ENCODE measurements around the gene GCN1. TPM values are rescaled to one million over a fixed set of nuclear protein-coding genes. Genes with fewer than 3 reads are reported as not detected.

The GCN1 gene
- total RNA-seq, 1 donor from 2014 or later: 114 TPM

GRCh38 chr12:120229487-120230325, 35.2 kb upstream of the GCN1 start:
- H3K27ac Mint-ChIP-seq (ENCODE audit: unreplicated experiment): peak overlapping the region; percentile 75
- no peak for DNase-seq (ENCODE audit: low read depth, low spot score)
- H3K27me3 Mint-ChIP-seq (ENCODE audit: low read depth): no peaks in the 10 kb centered on the region
- no peaks in the 10 kb centered on the region for H3K9me3 Mint-ChIP-seq
- peaks cover 79% of the 10 kb centered on the region for H3K4me1 Mint-ChIP-seq
- no peak for TF ChIP-seq CTCF (conservative IDR thresholded peaks at IDR 0.05)
- H3K36me3 Mint-ChIP-seq (ENCODE audit: low read depth): no peaks in the 10 kb centered on the region
- H3K4me3 Mint-ChIP-seq: no peak overlapping the region

GRCh38 chr12:120229071-120229486, 34.6 kb upstream of the GCN1 start:
- Mint-ChIP-seq H3K27ac (ENCODE audit: unreplicated experiment) (no peak overlapping the region), H3K9me3 (no peaks in the 10 kb centered on the region), H3K36me3 (ENCODE audit: low read depth) (no peaks in the 10 kb centered on the region), H3K27me3 (ENCODE audit: low read depth) (no peaks in the 10 kb centered on the region), H3K4me3 (no peak overlapping the region), H3K4me1 (peaks cover 74% of the 10 kb centered on the region)
- no peak for TF ChIP-seq CTCF (conservative IDR thresholded peaks at IDR 0.05)
- no peak for DNase-seq (ENCODE audit: low read depth, low spot score)

- peak; percentile 88 for DNase-seq (ENCODE audit: low read depth, low spot score)
- no peaks in the 10 kb centered on the region for H3K27me3 Mint-ChIP-seq (ENCODE audit: low read depth)
- H3K4me1 Mint-ChIP-seq: peaks cover 68% of the 10 kb centered on the region
- H3K9me3 Mint-ChIP-seq: no peaks in the 10 kb centered on the region
- TF ChIP-seq CTCF (conservative IDR thresholded peaks at IDR 0.05): peak; percentile 86
- H3K27ac Mint-ChIP-seq (ENCODE audit: unreplicated experiment): peak overlapping the region; percentile 89
- no peaks in the 10 kb centered on the region for H3K36me3 Mint-ChIP-seq (ENCODE audit: low read depth)
- H3K4me3 Mint-ChIP-seq: peak overlapping the region; percentile 65
Observed at GRCh38 chr12:120228291-120229070, 34.0 kb upstream of the GCN1 start.

- no peak for DNase-seq (ENCODE audit: low read depth, low spot score)
- peak overlapping the region; percentile 89 for H3K27ac Mint-ChIP-seq (ENCODE audit: unreplicated experiment)
- H3K9me3 Mint-ChIP-seq: no peaks in the 10 kb centered on the region
- TF ChIP-seq CTCF (conservative IDR thresholded peaks at IDR 0.05): no peak
- H3K27me3 Mint-ChIP-seq (ENCODE audit: low read depth): no peaks in the 10 kb centered on the region
- peaks cover 64% of the 10 kb centered on the region for H3K4me1 Mint-ChIP-seq
- no peak overlapping the region for H3K4me3 Mint-ChIP-seq
- H3K36me3 Mint-ChIP-seq (ENCODE audit: low read depth): peaks cover under 1% of the 10 kb centered on the region
Observed at GRCh38 chr12:120228041-120228290, 33.5 kb upstream of the GCN1 start.

- TF ChIP-seq CTCF (conservative IDR thresholded peaks at IDR 0.05): no peak
- H3K27me3 Mint-ChIP-seq (ENCODE audit: low read depth): no peaks in the 10 kb centered on the region
- H3K27ac Mint-ChIP-seq (ENCODE audit: unreplicated experiment): no peak overlapping the region
- H3K36me3 Mint-ChIP-seq (ENCODE audit: low read depth): peaks cover 4% of the 10 kb centered on the region
- H3K4me1 Mint-ChIP-seq: peaks cover 61% of the 10 kb centered on the region
- H3K9me3 Mint-ChIP-seq: no peaks in the 10 kb centered on the region
- peak overlapping the region; percentile 32 for H3K4me3 Mint-ChIP-seq
- DNase-seq (ENCODE audit: low read depth, low spot score): no peak
Observed at GRCh38 chr12:120227233-120228040, 32.9 kb upstream of the GCN1 start.

Data from neural crest cell (in vitro differentiated cells).